Osteocyte (in vitro differentiated cells): ENCODE measurements around the gene FDPS. TPM values are rescaled to one million over a fixed set of nuclear protein-coding genes. Genes with fewer than 3 reads are reported as not detected.

Source experiments
- DNase-seq: peaks from one replicate; pipeline ENCODE4 v3.0.0; 2021; ENCODE audit warnings: mixed read lengths; ENCODE audit not compliant: unreplicated experiment; ENCODE audit errors: extremely low spot score
- H3K27ac Mint-ChIP-seq: one replicate; pipeline ENCODE4 v1.8.0; 2021; ENCODE audit warnings: mild to moderate bottlenecking, mixed read lengths; ENCODE audit not compliant: unreplicated experiment
- H3K27me3 Mint-ChIP-seq: one replicate; pipeline ENCODE4 v1.8.0; 2021; ENCODE audit warnings: mixed read lengths; ENCODE audit not compliant: unreplicated experiment
- H3K36me3 Mint-ChIP-seq: one replicate; pipeline ENCODE4 v1.8.0; 2021; ENCODE audit warnings: mixed read lengths; ENCODE audit not compliant: unreplicated experiment
- H3K4me1 Mint-ChIP-seq: one replicate; pipeline ENCODE4 v1.8.0; 2021; ENCODE audit warnings: mixed read lengths; ENCODE audit not compliant: unreplicated experiment
- H3K4me3 Mint-ChIP-seq: one replicate; pipeline ENCODE4 v1.8.0; 2021; ENCODE audit warnings: mild to moderate bottlenecking, moderate library complexity, mixed read lengths; ENCODE audit not compliant: unreplicated experiment
- H3K9me3 Mint-ChIP-seq: one replicate; pipeline ENCODE4 v1.8.0; 2021; ENCODE audit warnings: mixed read lengths; ENCODE audit not compliant: unreplicated experiment
- total RNA-seq: library from RNA; stranded (reverse); gene quantifications from 2 replicates; pipeline ENCODE4 v1.2.1, GENCODE V29; 2021
- TF ChIP-seq, protein P1 (sequence below): fragments of 200-600 bp; sonication (generic); IDR thresholded peaks from 2 replicates; pipeline ENCODE4 v1.5.0; 2021; ENCODE audit warnings: antibody characterized with exemption, mild to moderate bottlenecking, moderate library complexity

The FDPS gene
- total RNA-seq, 1 donor from 2014 or later, result 119 TPM

DNA sequence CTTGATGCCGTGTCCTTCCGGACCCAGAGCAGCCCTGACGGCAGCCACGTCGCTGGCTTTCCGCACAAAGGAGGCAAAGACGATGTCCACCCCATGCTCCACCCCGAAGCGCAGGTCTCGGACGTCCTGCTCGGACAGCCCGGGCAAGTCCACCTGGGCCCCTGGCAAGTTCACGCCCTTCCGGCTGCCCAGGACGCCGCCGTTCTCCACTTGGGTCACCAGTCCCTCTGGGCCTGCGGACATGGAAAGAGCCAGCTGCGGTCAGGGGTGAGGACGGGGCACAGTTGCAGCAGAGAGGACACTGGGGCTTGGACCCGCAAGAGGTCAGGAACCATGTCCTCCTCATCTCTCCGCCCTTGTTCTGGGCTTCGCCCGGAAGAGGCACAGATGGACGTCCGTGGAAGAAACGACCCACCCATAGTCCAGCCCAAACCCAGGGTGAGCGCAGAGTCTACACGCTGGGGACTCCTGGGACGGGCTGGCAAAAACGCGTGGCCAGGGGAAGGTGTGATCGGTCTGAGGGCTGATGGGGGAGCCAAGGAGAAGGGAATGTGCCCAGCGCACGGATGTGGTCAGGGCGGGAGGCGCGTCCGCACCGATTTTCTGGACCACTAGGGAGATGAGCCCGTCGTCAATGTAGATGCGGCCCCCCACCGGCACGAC, 14.0 kb upstream of the FDPS start:
- Mint-ChIP-seq H3K27me3 (peaks cover 19% of the 10 kb centered on the region), H3K9me3 (no peaks in the 10 kb centered on the region), H3K27ac (no peak overlapping the region), H3K36me3 (no peaks in the 10 kb centered on the region), H3K4me1 (no peaks in the 10 kb centered on the region), H3K4me3 (no peak overlapping the region)
- no peak for DNase-seq
- TF ChIP-seq, protein P1, sequence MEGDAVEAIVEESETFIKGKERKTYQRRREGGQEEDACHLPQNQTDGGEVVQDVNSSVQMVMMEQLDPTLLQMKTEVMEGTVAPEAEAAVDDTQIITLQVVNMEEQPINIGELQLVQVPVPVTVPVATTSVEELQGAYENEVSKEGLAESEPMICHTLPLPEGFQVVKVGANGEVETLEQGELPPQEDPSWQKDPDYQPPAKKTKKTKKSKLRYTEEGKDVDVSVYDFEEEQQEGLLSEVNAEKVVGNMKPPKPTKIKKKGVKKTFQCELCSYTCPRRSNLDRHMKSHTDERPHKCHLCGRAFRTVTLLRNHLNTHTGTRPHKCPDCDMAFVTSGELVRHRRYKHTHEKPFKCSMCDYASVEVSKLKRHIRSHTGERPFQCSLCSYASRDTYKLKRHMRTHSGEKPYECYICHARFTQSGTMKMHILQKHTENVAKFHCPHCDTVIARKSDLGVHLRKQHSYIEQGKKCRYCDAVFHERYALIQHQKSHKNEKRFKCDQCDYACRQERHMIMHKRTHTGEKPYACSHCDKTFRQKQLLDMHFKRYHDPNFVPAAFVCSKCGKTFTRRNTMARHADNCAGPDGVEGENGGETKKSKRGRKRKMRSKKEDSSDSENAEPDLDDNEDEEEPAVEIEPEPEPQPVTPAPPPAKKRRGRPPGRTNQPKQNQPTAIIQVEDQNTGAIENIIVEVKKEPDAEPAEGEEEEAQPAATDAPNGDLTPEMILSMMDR, result no peak

DNA sequence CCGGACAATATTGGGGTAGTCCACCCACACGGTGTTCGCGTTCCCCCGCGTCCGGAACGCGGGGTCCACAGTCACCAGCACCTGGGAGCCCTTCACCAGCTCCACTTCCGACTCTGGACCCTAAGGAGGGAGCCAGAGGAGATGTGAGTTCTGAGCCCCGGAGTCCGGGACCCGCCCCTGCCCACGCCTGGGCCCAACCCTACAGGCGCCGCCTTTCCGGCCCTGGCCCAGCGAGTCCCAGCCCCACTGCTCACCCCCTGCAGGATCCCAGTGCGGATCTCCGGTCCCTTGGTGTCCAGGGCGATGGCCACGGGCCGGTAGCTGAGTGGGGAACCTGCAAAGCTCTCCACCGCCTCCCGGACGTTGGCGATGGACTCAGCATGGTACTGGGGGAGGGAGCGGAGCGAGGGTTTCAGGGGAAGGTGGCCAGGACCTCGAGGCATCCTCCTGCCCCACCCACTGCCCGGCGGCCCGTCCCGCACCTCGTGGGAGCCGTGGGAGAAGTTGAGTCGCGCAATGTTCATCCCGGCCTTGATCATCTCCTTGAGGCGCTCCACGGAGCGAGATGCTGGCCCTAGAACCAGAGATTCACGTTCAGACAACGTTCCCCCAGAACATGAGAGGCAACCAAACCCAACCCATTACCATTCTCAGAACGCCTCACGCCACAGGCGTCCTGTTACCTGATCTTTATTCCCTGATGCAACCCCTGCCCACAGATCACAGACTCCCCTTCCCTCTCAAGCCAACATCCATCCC, 13.3 kb upstream of the FDPS start:
- DNase-seq, result no peak
- H3K9me3 Mint-ChIP-seq, result no peaks in the 10 kb centered on the region
- peaks cover 19% of the 10 kb centered on the region for H3K27me3 Mint-ChIP-seq
- H3K4me3 Mint-ChIP-seq, result no peak overlapping the region
- H3K36me3 Mint-ChIP-seq, result no peaks in the 10 kb centered on the region
- H3K27ac Mint-ChIP-seq, result no peak overlapping the region
- no peaks in the 10 kb centered on the region for H3K4me1 Mint-ChIP-seq
- TF ChIP-seq, protein P1, result no peak

DNA sequence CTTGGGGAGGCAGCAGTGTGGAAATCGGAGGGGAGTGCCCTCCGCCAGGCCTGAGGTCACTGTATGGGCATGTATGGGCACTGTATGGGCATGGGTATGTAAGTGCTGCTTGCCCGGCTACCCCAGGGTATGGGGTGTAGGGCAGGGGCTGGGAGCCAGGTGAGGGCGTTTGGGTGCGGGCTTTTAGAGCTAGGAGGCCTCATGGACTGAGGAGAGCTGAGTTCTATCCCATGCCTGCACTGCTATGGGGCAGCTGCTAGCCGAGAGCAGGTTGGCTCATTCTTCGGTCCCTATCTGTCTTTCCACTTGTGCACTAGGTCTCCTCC, 12.8 kb upstream of the FDPS start:
- Mint-ChIP-seq H3K27me3 (peaks cover 19% of the 10 kb centered on the region), H3K27ac (no peak overlapping the region), H3K4me1 (no peaks in the 10 kb centered on the region), H3K9me3 (no peaks in the 10 kb centered on the region), H3K36me3 (no peaks in the 10 kb centered on the region), H3K4me3 (no peak overlapping the region)
- TF ChIP-seq, protein P1, result no peak
- no peak for DNase-seq

DNA sequence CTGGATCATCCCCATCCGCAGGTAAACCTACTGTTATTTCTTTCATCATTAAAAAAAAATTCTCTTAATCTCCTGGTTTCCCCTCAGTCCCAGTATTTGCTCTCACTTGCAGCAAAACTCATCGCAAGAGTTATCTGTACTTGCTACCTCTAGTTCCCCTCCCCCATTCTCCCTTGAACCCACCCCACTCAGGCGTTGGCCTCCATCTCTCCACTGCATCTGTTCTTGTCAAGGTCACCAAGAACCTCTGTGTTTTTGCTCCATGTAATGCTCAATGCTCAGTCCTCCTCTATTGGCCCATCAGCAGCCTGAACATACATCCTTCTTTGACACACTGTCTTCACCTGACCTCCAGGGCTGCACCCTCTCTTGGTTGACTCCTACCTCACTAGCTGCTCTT, 12.0 kb upstream of the FDPS start:
- H3K36me3 Mint-ChIP-seq, result no peaks in the 10 kb centered on the region
- H3K27me3 Mint-ChIP-seq, result peaks cover 19% of the 10 kb centered on the region
- no peak overlapping the region for H3K27ac Mint-ChIP-seq
- H3K9me3 Mint-ChIP-seq, result no peaks in the 10 kb centered on the region
- DNase-seq, result no peak
- no peaks in the 10 kb centered on the region for H3K4me1 Mint-ChIP-seq
- TF ChIP-seq, protein P1, result no peak
- H3K4me3 Mint-ChIP-seq, result no peak overlapping the region

DNA sequence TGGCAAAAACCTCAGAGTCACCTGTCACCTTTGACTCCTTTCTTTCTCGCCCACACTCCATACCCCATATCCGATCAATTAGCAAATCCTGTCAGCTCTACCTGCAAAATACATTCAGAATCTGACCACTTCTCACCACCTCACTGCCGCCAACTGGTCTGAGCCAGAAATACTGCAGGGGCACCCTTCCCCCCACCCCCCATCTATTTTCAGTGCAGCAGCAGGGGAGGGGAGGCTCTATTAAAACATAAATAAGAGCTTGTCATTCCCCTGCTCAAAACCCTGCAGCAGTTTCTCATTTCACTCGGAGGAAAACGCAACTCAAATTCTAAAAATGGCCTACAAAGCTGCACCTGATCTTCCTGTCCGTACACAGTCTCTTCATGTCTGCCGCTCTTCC, 11.3 kb upstream of the FDPS start:
- Mint-ChIP-seq H3K4me1 (no peaks in the 10 kb centered on the region), H3K36me3 (no peaks in the 10 kb centered on the region), H3K27me3 (peaks cover 16% of the 10 kb centered on the region), H3K4me3 (no peak overlapping the region), H3K27ac (no peak overlapping the region), H3K9me3 (no peaks in the 10 kb centered on the region)
- TF ChIP-seq, protein P1, result no peak
- DNase-seq, result no peak
